ENCODE data around the gene ITGB7. TPM values are rescaled to one million over a fixed set of nuclear protein-coding genes. Genes with fewer than 3 reads are reported as not detected.

The ITGB7 gene
- total and polyA plus RNA-seq, 9 of the 15 experiments (the other 6 are each of a cell fraction or from before 2014, with no cell fraction given): 0.06 to 2.0 (median 0.67) TPM

GRCh38 chr12:53159195-53159839, 47.7 kb downstream of the ITGB7 start (continued):
- TF ChIP-seq CHAMP1 (IDR thresholded peaks at IDR 0.05) (no peak; the same call in 1 of the 2 replicates), ZNF445 (CRISPR knock-in tag; IDR thresholded peaks at IDR 0.05; ENCODE audit: low read depth) (no peak), ZBTB33 (CRISPR knock-in tag; IDR thresholded peaks at IDR 0.05) (peak; percentile 69), RUNX1 (IDR thresholded peaks at IDR 0.05; ENCODE audit: low read depth) (no peak), E2F6 (IDR thresholded peaks at IDR 0.05; ENCODE audit: borderline replicate concordance in 1 of 2, extremely low read depth in 1 of 2, insufficient read depth in 1 of 2, insufficient read length in 1 of 2, low read depth in 1 of 2, low read length in 1 of 2, poor library complexity in 1 of 2, severe bottlenecking in 1 of 2) (peak in 1 of 2 experiments; percentile 42), ZFP36 (IDR thresholded peaks at IDR 0.05; ENCODE audit: low read depth, low read length, partially characterized antibody) (peak; percentile 59), SMARCA5 (IDR thresholded peaks at IDR 0.05) (peak; percentile 18; the same call in 1 of the 2 replicates), LCOR (CRISPR knock-in tag; IDR thresholded peaks at IDR 0.05) (peak; percentile 87; the same call in 1 of the 2 replicates), CBX8 (IDR thresholded peaks at IDR 0.05; ENCODE audit: borderline replicate concordance, extremely low read depth, low read depth, low read length, poor library complexity, severe bottlenecking) (no peak), HEY1 (CRISPR knock-in tag; IDR thresholded peaks at IDR 0.05; ENCODE audit: borderline replicate concordance) (no peak), ZEB2 (IDR thresholded peaks at IDR 0.05) (peak; percentile 79), NCOA2 (IDR thresholded peaks at IDR 0.05; ENCODE audit: partially characterized antibody in 2 of 2) (no peak), CEBPG (CRISPR knock-in tag; IDR thresholded peaks at IDR 0.05) (peak; percentile 99), CEBPG (tag; conservative IDR thresholded peaks at IDR 0.05 in 1 of 2, IDR thresholded peaks at IDR 0.05 in 1 of 2) (peak; percentile 83), KDM1A (IDR thresholded peaks at IDR 0.05) (peak; percentile 23 to 56; a peak in 2 of 4 replicates), TRIM25 (IDR thresholded peaks at IDR 0.05; ENCODE audit: borderline replicate concordance) (no peak), ATF1 (CRISPR knock-in tag; IDR thresholded peaks at IDR 0.05) (no peak), ATF1 (tag; IDR thresholded peaks at IDR 0.05) (no peak)
- TF ChIP-seq, protein P1, sequence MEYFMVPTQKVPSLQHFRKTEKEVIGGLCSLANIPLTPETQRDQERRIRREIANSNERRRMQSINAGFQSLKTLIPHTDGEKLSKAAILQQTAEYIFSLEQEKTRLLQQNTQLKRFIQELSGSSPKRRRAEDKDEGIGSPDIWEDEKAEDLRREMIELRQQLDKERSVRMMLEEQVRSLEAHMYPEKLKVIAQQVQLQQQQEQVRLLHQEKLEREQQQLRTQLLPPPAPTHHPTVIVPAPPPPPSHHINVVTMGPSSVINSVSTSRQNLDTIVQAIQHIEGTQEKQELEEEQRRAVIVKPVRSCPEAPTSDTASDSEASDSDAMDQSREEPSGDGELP (CRISPR knock-in tag; IDR thresholded peaks at IDR 0.05; ENCODE audit: borderline replicate concordance): peak; percentile 73; the same call in 1 of the 2 replicates
